COLO829 (cell line): Measurements from ENCODE around the gene RNF182.
A peak's percentile ranks its signal among the peaks of the same experiment; 100 is the strongest.
"Not testable (repeated sequence)": the region's sequence is repeated elsewhere in the genome, so short reads cannot be mapped to it uniquely, and the experiment has no call there.

Experiments
- DNase-seq: peaks from one replicate; pipeline ENCODE4 v3.0.0; 2012; ENCODE audit warnings: low spot score

RNF182 gene

GRCh38 chr6:14001329-14002012 lies 76.7 kb downstream of the RNF182 start:
- DNase-seq: peak; percentile 98

GRCh38 chr6:14002176-14002947 lies 77.6 kb downstream of the RNF182 start:
- no peak for DNase-seq

- DNase-seq: no peak
Observed at GRCh38 chr6:14004258-14004657, 79.5 kb downstream of the RNF182 start.

- DNase-seq: no peak
Observed at GRCh38 chr6:14008809-14009208, 84.1 kb downstream of the RNF182 start.

GRCh38 chr6:14009431-14009830 lies 84.7 kb downstream of the RNF182 start:
- DNase-seq: no peak

- no peak for DNase-seq
Observed at GRCh38 chr6:14010275-14010674, 85.5 kb downstream of the RNF182 start.

- no peak for DNase-seq
Observed at GRCh38 chr6:14012313-14013030, 87.7 kb downstream of the RNF182 start.

- DNase-seq: no peak
Observed at GRCh38 chr6:14015964-14016363, 91.2 kb downstream of the RNF182 start.

GRCh38 chr6:14016432-14016831 lies 91.7 kb downstream of the RNF182 start:
- DNase-seq: no peak

GRCh38 chr6:14016935-14017625 lies 92.3 kb downstream of the RNF182 start:
- DNase-seq: peak; percentile 83

GRCh38 chr6:14017626-14018475 lies 93.1 kb downstream of the RNF182 start:
- DNase-seq: no peak

- not testable (repeated sequence) for DNase-seq
Observed at GRCh38 chr6:14018559-14018958, 93.8 kb downstream of the RNF182 start.

- DNase-seq: no peak
Observed at GRCh38 chr6:14020551-14020950, 95.8 kb downstream of the RNF182 start.

GRCh38 chr6:14021449-14021848 lies 96.7 kb downstream of the RNF182 start:
- no peak for DNase-seq

- DNase-seq: no peak
Observed at GRCh38 chr6:14022673-14023072, 97.9 kb downstream of the RNF182 start.

GRCh38 chr6:14023855-14024254 lies 99.1 kb downstream of the RNF182 start:
- no peak for DNase-seq

GRCh38 chr6:14025160-14025559 lies 100.4 kb downstream of the RNF182 start:
- DNase-seq: no peak

GRCh38 chr6:14026831-14027539 lies 102.2 kb downstream of the RNF182 start:
- no peak for DNase-seq

- DNase-seq: no peak
Observed at GRCh38 chr6:14028631-14029030, 103.9 kb downstream of the RNF182 start.

GRCh38 chr6:14029605-14030004 lies 104.9 kb downstream of the RNF182 start:
- no peak for DNase-seq
